Fibroblast of skin of left biceps (primary cell): ENCODE data around the gene UHRF1.
"Not testable (repeated sequence)": the region's sequence is repeated elsewhere in the genome, so short reads cannot be mapped to it uniquely, and the experiment has no call there.

Experiments used
- DNase-seq, 2 experiments: peaks; one replicate each; pipeline ENCODE4 v3.0.0-alpha.2; 2013; ENCODE audit warnings: low read depth in 2 of 2

The UHRF1 gene

DNA sequence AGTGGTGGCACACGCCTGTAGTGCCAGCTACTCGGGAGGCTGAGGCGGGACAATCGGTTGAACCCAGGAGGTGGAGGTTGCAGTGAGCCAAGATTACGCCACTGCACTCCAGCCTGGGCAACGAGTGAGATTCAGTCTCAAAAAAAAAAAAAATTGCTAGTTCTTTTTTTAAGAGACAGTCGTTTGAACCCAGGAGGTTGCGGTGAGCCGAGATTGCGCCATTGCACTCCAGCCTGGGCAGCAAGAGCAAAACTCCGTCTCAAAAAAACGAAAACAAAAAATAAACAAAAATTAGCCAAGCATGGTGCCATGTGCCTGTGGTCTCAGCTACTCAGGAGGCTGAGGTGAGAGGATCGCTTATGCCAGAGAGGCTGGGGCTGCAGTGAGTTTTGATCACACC lies 8.4 kb upstream of the UHRF1 start:
- DNase-seq = not testable (repeated sequence)

GRCh38 chr19:4902796-4903195 lies 6.5 kb upstream of the UHRF1 start, which contains the start of gene ARRDC5:
Gene ARRDC5, minus strand, starts transcription at chr19:4902896. Its CDS starts 71 bp downstream, at chr19:4902825.
- no peak for DNase-seq

GRCh38 chr19:4904481-4904880 lies 4.8 kb upstream of the UHRF1 start:
- DNase-seq = no peak

GRCh38 chr19:4906963-4907362 lies 2.3 kb upstream of the UHRF1 start:
- DNase-seq = no peak

- no peak for DNase-seq
Observed at GRCh38 chr19:4908360-4908759, 941 bp upstream of the UHRF1 start.

- no peak for DNase-seq
Observed at GRCh38 chr19:4908781-4909155, 533 bp upstream of the UHRF1 start.

- peak; percentile 73 to 74 for DNase-seq
Observed at GRCh38 chr19:4909897-4910593, 744 bp downstream of the UHRF1 start.

DNA sequence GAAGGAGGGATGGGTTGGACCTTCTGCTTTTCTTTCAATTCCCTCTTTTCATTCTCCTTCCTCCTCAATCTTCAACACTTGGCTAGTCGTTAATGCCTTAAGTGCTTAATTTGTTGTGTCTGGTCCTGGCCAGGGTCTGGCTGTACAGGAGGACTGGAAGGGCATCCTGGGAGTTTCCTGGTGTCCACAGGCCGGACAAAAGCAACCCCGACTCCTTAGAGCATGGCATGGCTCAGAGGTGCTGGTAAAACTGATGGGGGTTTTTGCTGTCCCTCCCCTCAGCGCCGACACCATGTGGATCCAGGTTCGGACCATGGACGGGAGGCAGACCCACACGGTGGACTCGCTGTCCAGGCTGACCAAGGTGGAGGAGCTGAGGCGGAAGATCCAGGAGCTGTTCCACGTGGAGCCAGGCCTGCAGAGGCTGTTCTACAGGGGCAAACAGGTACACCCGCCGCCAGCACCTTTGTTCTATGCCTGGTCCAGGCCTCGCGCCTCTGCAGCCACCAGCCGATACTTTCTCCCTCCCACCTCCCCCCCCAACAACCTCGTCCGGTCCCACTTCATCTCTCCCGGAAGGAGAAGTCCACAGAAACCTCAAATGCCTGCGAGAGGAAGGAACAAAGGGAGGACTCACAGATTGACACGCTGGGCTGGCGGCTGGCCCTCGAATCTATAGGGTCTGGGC lies 1.4 kb downstream of the UHRF1 start:
- peak in 1 of 2 experiments; percentile 54 for DNase-seq

GRCh38 chr19:4911314-4911713 lies 2.0 kb downstream of the UHRF1 start:
- no peak for DNase-seq

DNA sequence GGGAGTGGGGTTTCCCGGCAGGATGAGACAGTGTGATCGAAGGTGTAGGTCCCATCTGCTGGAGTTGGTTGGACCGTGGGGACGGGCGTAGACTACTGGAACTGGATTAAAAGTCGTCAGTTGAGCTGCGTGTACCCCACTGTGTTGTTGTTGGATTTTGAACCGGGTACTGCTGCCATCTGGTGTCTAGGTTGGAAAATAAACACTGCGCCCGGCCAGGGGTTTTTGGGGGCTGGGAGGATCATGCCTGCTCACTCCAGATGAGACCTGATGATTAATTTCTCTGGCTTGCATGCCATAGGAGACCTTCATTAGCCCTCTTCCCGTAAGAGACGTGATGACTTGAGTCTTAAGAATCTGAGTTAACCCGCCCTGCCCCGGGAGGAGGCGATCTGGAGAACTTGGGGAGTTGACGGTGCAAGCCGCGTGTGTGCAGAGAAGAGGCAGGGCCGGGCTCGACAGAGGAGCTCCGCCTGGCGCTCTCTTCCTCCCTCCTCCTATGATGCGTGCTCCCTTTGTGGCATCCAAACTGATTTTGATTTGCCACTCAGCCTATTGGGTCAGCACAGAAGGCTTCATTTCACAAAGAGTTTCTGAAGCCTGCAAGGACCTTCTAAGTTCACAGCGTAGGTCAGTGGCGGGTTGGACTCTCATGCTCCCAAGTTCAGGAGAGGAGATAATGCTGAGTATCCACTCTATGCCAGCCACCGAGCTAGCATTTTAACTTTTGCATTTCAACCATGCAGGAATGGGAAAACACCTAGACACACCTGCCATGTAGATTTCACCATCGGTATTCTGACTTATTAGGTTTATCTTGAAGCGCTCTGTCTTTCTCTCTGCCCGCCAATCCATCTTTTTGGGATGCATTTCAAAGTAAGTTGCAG lies 2.7 kb downstream of the UHRF1 start:
- peak; percentile 100 for DNase-seq

DNA sequence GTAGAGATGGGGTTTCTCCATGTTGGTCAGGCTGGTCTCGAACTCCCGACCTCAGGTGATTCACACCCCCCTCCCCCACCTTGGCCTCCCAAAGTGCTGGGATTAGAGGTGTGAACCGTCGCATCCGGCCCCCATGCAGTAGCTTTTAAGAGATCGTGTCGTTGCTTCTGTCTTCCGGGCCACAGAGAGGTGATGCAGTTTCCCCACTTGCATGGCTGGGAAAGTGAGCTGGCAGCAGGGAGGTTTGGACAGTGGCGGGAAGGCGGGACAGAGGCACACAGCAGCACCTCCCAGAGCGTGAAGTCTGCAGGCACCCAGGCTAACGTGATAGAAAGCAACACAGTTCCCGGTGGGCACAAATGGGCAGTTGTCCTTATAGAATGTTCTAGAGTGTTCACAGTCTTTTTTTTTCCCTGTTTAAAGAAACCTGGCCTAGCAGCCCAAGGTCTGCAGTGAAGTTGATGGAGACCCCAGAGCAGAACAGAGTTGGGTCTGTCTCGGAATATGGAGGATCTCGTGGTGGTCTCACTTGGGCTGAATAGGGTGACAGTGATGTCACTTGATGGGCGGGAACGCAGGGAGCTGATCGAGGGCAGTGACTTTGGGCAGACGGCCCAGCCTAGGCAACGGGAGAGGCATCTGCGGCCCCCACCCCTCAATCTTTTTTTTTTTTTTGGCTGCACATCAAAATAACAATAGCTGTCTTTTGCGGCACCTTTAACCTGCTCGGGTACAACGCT lies 4.9 kb downstream of the UHRF1 start:
- no peak for DNase-seq

DNA sequence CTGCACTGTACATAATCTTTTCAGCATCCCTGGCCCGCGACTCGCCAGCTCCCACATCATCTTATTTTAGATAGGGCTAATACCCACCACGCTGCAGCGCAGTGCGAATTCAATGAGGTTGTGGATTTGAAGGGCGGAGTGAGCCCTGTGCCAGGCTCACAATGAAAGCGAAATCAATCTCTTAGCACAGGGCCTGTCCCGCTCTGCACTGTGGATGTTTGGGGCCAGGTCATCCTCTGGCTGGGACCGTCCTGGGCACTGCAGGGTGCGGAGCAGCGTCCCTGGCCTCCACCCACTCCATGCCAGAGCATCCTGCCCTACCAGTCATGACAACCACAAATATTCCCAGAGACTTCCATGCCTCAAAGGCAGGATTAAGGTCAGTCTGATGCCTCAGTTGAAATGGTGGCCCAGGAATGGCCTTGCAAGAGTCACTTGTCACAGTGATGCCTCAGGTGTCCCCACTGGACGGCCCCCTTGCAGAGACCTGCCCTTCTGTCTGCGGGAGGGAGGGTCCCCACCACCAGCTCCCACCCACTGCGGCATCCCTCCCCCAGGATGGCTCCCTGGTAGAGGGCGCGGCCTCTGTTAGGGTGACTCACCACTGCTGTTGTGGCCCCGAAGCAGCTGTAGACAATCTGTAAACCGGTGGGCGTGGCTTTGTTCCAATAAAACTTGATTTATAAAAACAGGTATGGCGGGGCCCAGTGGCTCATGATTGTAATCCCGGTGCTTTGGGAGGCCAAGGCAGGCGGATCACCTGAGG lies 5.6 kb downstream of the UHRF1 start:
- no peak for DNase-seq

DNA sequence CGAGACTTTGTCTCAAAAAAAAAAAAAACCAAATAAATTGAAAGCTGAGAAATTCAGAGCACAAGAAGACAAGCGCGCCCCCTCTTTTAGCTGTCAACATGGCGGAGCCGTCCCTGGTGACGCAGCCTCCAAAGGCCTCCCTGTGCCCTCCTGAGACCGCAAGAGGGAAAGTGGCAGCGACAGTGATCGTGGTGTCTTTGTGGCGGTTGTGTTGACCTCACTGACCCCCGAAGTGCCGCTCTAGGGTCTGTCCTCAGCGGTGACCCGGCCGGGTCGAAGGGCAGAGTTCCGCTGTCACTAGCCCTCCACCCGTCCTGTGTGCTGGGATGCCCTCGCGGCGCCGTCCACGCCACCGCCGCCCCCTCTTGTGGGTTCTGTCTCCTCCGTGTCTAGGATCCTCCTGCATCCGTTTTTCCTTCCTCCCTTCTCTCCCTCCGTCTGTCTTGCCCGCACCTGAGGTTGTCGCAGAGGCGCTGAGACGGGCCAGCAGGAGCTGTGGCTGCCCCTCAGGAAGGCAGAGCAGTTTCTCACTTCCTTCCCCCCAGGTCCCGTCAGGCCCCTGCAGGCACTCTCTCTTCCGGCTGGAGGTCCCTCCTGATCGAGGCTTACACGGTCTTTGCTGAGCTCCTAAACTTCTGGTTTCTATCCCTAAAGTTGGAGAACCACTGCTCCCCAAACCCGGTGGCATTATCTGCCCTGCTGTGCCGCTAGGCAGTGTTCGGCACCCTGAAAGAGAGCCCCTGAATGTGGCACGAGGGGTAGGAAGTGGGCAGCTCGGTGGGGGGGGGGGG lies 7.2 kb downstream of the UHRF1 start:
- DNase-seq = no peak

DNA sequence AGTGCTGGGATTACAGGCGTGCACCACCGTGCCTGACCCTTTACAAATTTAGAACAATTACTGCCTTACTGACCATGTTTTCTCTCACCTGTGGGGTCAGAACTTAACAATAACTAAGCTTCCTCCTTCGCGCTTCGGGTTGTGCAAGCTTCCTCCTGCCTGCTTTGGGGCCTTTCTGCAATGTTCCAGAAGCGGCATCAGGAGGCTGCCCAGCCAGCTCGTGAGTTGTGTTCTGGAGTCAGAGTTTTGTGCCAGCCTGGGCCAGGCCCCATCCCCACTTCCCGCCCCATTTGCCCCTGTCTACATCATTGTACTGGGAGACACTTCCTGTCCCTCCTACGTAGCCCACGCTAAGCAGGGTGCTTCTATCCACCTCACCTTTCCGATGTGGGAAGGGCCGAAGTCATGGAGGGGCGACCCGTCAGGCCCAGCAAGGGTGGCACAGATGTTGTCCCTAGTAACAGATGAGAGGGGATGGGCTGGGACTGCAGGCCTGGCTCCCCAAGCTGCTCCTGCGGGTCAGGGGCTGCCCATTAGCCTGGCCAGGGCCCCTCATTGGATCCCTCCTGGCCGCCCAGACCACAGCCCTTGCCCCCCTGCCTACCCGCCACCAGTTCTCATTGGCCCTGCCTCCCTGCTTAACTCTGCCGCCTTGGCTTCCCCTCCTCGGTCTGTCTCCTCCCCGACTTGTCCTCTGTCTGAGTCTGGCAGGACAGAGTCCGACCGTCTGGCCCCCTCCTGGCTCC lies 13.4 kb downstream of the UHRF1 start:
- no peak for DNase-seq

DNA sequence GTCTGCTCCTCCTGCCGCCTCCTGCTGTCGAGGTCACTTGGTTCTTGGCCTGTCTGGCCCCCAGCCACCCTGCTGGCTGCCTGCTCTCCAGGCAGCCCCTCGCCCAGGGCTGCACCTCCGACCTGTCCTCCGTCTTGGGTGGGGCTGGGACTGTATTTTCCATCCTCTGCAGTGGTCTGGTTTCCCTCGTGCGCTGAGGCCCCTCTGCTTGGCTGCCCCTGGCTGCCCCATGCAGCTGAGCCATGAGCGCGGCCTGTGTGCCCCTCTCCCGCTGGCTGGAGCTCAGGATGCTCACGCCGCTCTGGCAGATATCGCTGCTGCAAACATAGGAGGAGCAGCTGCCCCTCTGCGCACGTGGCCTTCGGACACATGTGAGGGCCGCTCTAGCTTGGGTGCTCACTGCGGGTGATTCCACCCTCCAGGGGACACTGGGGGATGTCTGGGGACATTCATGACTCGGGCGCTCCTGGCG lies 14.0 kb downstream of the UHRF1 start:
- DNase-seq = no peak

DNA sequence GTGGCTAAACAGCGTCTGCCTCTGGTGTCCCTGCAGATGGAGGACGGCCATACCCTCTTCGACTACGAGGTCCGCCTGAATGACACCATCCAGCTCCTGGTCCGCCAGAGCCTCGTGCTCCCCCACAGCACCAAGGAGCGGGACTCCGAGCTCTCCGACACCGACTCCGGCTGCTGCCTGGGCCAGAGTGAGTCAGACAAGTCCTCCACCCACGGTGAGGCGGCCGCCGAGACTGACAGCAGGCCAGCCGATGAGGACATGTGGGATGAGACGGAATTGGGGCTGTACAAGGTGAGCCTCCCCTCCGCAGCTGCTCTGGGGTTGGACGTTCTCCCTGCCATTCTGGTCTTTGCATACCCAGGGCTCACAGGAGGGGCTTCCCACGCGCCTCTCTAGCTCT lies 19.9 kb downstream of the UHRF1 start:
- no peak for DNase-seq

DNA sequence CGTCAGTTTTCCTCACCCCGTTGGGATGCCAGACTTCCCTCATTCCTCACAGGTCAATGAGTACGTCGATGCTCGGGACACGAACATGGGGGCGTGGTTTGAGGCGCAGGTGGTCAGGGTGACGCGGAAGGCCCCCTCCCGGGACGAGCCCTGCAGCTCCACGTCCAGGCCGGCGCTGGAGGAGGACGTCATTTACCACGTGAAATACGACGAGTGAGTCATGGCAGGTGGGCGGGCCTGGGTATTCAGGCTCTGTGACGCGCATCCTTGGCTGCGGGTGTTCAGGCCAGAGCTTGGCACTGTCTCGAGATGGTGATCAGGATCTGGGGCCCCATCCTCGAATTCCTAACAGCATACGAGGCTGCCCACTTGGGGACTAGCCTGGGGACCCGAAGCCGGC lies 21.4 kb downstream of the UHRF1 start:
- no peak for DNase-seq

- DNase-seq = no peak
Observed at GRCh38 chr19:4932711-4933110, 23.4 kb downstream of the UHRF1 start.

DNA sequence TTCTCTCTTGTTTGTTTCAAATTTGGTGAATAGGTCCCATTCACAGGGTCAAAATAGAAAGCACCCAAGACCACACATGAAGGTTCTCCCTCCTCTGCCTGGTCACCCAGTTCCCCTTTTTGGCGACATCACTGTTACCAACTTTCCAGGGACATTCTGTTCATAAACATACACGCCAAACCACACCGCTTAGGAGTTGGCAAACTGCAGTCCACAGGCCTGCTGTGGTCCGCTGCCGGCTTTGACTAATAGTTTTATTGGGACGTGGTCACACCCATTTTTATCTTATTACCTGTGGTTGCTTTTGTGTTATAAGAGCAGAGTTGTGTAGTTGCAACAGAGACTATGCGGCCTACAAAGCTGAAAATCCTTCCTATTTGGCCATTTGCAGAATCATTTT lies 24.2 kb downstream of the UHRF1 start:
- DNase-seq = no peak
